ENCODE results near the gene ROR2.

GRCh38 chr9:91920630-91921350 is 29.2 kb downstream of the ROR2 start:
- no peak for TF ChIP-seq CTCF (IDR thresholded peaks at IDR 0.05; ENCODE audit: extremely low read depth in 1 of 2, insufficient read depth in 1 of 2, low read depth in 1 of 2, low read length in 2 of 2)
- TF ChIP-seq POLR2A (IDR thresholded peaks at IDR 0.05; ENCODE audit: low read depth, low read length), result no peak
- no peak for TF ChIP-seq POLR2AphosphoS5 (IDR thresholded peaks at IDR 0.05; ENCODE audit: insufficient read depth, low read depth, low read length)

Data from endothelial cell of umbilical vein (primary cell).